Body of pancreas (tissue), 4 donors: ENCODE measurements around the gene ATAT1.

ENCODE experiments used
- CTCF ChIP-seq, 7 experiments: fragments of 450-650 bp in 4 of 7; fragments of 200-600 bp in 3 of 7; sonication (generic) in 3 of 7; IDR thresholded peaks; one replicate each; pipeline ENCODE4 v1.5.1; 2016 to 2019; ENCODE audit warnings: antibody characterized with exemption in 7 of 7
- POLR2A ChIP-seq, 3 donors: fragments of 450-650 bp; IDR thresholded peaks; one replicate each; pipeline ENCODE4 v1.6.1; 2016; ENCODE audit warnings: antibody characterized with exemption in 3 of 3, mild to moderate bottlenecking in 2 of 3

DNA sequence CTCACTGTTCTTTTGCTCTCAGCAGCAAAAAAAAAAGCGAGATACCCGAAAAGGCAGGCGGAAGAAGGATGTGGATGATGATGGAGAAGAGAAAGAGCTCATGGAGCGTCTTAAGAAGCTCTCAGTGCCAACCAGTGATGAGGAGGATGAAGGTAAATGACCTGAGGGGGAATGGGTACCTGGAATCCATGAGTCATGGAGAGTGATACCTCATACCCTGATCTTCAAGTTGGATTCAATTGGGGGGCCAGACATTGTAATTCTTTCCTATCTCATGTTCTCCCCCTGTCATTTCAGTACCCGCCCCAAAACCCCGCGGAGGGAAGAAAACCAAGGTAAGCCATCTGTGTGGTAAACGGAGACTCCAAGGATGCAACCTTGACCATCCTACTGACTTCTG lies 48.6 kb upstream of the ATAT1 start:
- TF ChIP-seq CTCF (IDR thresholded peaks at IDR 0.05) (no peak), POLR2A (IDR thresholded peaks at IDR 0.05) (no peak)
